Measurements from ENCODE around the gene TMEM164.

The TMEM164 gene

GRCh38 chrX:110086162-110086915 lies 83.4 kb downstream of the TMEM164 start:
- DNase-seq = no peak

DNA sequence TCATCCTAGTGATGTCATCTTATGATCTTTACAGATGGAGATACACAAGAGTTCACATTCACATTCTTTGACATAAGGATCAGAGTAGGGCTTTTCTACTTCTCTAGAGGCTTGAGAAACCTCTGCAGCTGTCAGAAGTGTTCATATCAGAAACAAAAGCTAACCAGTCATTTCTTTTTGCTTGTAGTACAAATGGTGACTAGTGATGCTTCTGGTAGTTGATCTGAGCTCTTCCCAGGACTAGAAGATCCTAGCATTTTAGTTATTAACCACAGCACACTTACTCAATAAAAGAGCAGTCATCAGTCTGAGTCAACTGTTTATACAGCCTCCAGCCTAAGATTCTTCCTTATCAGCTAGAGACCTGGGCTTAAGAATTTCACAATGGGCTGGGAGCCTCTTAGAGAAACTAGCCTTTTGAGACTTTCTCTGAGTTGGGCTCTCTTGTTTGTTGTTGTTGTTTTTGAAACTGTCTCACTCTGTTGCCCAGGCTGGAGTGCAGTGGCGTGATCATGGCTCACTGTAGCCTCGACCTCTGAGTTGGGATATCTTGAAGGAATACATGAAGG lies 84.1 kb downstream of the TMEM164 start:
- no peak for DNase-seq

GRCh38 chrX:110087485-110088356 lies 84.8 kb downstream of the TMEM164 start:
- DNase-seq = no peak

DNA sequence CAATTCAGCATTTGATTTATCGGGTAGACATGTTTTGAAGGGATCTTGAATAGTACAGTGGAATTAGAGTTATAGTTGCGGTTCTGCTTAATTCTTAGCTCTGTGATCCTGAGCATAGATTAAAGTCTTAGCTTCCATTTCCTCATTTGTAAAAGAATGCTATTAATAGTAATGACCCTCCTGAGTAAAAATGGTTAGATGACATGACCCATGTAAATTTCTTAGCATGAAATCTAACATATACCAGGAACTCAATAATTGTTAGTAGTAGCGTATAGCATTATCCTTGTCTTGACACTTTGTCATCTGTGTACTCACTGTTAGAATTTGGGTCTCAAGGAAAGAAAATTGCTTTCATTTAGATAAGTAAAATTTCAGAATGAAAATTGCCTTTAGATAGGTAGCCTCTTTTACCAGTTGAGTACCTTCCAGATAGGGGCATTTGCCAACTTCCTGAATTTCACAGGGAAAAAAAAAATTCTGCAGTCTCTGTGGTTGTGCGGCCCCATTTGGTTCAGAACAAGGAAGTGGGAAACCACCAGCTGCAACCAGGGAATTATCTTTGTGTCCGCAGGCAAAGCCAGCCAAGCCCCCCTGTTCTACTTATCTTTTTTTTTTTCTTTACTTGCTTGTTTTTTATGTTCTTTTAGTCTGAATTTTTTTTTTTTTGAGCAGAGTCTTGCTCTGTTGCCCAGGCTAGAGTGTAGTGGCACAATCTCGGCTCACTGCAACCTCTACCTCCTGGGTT lies 86.9 kb downstream of the TMEM164 start:
- DNase-seq = no peak

DNA sequence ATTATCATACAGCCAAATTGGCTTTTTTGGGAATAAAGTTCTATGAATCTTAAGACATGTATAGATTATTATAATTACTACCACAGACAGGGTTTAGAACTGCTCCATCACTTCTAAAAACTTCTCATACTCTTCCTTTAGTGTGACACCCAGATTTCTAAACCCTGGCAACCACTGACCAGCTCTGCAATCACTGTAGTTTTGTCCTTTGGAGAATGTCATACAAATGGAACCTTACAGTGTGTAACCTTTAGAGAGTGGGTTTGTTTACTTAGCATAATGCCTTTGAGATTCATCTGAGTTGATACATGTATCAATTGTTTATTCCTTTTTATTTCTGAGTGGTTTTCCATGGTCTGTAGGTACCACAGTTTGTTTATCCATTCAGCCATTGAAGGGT lies 95.0 kb downstream of the TMEM164 start:
- DNase-seq = no peak

- no peak for DNase-seq
These were observed 100.4 kb downstream of the TMEM164 start for GRCh38 chrX:110103344-110103743.

- DNase-seq = no peak
These were observed 101.2 kb downstream of the TMEM164 start for GRCh38 chrX:110104078-110104477.

DNA sequence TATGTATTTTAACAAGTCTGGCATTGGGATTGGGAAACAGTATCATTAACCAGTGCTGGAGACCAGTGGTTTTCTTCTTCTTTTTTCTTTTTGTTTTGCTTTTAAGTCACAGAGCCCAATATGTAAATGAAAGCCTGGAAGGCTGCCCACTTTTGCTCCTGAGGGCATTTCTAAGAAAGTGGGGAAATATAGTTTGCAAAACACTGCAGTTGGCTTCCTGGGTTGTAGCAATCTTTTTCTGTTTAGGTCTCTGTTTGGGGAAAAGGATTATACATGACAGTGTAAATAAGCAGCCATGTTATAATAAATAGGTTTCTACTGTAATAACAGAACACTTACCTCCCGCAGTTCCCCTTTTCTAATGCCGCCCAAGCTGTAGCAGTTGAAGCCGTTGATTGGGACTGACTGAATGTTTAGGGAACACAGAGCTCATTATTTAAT lies 105.5 kb downstream of the TMEM164 start:
- DNase-seq = no peak

DNA sequence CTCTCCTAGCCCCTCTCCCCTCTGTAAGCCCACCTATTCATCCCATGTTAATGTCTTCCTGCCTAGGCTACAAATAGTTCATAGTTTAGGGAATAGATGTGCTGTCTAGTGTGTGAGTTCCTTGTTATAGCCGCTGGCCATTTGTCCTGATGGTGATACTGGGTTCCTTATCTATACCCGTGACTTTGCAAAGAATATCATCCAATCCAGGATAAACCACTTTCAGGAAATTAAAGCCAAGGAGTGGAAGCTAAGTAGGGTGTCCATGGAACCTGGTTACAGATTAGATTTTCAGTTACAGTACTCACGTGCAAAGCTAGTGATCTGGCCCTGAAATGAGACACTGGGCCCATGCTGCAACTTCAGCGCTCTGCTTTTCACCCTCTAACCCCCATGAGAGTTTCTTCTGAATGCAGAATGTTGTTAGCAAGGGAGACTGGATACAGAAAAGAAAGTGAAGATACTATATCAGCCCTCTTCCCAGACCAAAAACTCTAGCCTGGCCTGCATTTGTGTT lies 111.4 kb downstream of the TMEM164 start:
- no peak for DNase-seq

DNA sequence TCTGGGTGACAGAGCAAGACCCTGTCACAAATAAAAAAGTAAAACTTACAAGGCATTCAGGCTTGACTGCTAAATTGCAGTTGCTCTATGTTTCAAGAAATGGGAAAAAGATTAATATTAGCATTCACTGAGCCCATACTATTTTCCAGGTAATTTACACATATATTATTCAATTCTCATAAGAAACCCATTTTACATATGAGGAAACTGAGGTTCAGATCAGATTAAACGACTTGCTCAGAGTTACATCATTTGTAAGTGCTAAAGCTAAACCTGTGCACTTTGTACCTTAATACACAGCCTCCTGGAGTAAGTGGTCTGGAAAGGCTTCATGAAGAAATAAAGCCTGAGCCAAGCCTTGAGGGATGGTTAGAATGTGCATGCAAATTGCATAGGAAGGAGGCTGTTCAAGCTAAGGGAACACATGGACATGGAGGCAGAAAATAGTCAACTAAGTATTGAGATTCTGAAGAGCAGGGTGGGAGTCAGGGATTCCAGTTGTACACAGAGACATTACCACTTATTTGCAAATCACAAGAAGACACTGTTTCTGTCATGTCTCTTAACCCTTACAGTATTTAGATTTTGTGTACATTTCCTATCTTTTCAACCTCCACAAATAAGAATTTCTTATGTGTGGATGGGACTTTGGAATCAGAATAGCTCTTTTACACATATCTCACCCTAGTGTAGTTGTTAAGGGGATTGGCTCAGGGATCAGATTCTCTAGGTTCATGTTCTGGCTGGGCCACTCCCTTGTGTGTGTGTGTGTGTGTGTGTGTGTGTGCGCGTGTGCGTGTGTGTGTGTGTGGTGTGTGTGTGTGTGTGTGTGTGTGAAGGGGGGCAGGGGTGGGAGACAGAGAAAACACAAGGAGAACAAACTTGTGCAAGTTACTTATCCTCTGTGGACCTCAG lies 113.4 kb downstream of the TMEM164 start:
- DNase-seq = no peak

GRCh38 chrX:110118530-110118929 lies 115.6 kb downstream of the TMEM164 start:
- no peak for DNase-seq

DNA sequence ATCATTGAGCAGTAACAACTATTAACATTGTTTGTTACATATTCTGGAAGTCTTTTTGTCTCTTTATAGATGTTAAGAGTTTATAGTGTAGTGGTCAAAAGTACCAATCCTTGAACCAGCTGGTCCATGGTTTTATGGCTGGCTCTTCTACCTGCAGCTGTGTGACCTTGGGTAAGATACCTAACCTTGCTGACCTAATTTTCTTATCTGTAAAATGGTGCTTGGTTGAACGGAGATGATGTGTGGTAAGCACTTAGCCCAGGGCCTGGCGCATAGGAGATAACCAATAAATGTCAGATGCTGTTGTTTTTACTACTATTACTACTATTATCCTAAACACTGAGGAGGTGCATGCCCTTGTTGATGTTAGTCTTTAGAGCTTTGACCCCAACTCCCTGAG lies 116.6 kb downstream of the TMEM164 start:
- DNase-seq = no peak

DNA sequence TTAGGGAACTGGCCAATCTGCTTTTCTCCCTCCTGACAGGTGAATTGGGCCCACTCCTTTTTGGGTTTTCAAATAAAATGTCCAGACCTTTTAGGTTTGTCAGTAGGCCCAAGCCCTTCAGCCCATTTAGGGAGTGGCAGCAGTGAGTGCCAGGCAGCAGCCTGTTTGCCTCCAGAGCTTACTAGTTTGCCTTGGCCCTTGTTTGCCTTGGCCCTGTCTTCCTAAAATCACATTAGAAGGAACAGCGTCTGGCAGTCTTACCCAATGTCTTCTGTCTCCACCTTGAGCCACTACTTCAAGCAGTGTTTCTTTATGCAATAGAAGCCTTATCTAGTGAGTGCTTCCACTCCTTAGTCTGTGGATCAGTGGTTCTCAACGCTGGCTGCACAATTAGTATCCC lies 117.1 kb downstream of the TMEM164 start:
- no peak for DNase-seq

GRCh38 chrX:110123331-110123782 lies 120.4 kb downstream of the TMEM164 start:
- DNase-seq = no peak

DNA sequence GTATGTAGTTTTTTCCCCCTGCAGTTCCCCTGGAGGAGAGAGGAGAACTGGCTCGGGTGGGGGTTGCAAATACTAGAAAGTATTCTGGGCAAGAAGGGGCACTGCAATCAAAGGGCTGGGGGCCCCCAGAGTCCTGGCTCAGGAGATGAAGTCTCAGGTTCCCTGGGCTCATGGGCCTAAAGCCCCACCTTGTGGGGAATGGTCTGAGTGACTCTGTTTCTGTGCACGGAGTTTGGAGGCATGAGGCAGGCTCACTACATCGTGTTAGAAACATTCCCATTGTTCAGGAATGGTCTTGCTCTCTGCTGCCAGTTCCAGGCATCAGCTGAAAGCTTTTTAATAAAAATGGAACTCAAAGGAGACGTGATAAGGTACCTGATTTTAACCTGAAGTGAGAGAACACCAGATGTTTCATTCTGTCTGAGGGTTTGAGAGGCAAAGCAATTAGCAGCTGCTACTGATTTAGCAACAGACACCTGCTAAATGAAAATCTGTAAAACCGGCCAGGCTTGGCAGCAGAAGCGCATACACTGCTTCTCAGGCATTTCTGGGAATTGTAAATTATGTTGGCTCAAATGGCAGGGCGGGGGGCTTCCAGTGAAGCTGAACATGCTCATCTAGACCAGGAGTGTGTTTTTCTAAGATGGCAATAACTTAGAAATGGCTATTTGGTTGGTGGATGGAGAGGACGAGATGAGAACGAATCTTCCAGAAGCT lies 122.7 kb downstream of the TMEM164 start:
- no peak for DNase-seq

DNA sequence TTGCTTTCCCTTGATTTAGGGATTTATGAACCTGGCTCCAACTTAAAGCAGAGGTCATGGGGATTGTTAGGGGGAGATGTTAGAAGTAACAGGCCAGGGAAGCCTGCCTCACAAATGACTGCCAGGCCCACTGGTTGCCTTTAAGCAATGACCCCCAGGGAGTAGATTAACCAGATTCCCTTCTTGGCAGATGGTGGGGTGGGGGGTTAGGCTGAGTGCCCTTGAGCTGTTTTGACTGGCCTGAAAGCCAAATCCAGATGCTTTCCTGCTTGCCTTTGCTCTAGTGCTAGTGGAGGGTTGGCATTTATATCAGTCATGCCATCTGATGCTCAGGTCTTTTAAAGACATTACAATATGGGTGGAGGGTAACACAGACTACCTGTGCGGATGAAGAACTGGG lies 128.1 kb downstream of the TMEM164 start:
- no peak for DNase-seq

- DNase-seq = no peak
These were observed 129.7 kb downstream of the TMEM164 start for GRCh38 chrX:110132450-110133114.

DNA sequence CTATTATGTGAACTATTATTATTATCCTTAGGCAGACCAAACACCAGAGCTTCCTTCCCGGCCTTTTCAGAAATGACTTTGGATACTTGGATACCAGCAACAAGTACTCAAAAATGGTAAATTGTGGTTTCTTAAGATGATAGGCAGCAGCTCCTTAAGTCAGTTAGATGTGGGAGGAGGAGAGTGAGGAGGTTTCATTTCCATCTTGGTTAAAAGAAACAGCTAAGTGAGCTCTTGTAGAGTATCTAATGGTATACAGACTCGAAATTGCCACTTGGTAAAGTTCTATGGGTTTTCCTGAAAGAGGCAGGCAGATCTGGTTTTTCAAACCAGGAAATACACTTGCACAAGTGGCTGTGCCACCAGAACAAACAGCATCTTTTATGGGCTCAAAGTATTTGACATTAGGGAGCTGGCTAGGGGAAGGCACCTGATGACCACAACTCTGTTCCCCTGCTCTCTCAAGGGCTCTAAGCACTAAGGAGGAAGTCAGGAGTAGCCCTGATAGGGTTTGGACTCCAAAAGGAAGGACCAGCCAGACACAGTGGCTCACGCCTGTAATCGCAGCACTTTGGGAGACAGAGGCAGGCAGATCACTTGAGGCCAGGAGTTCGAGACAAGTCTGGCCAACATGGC lies 130.9 kb downstream of the TMEM164 start:
- no peak for DNase-seq

GRCh38 chrX:110135618-110136017 lies 132.7 kb downstream of the TMEM164 start:
- no peak for DNase-seq

GRCh38 chrX:110136136-110136535 lies 133.2 kb downstream of the TMEM164 start:
- DNase-seq = no peak

Measured in T-helper 9 cell (primary cell).